ENCODE data around the gene ADAMTS14.

The ADAMTS14 gene

GRCh38 chr10:70744617-70745143, 72.4 kb downstream of the ADAMTS14 start:
- no peak overlapping the region for H3K27ac ChIP-seq

GRCh38 chr10:70745555-70745954, 73.2 kb downstream of the ADAMTS14 start:
- H3K27ac ChIP-seq = no peak overlapping the region
- H3K4me3 ChIP-seq = no peak overlapping the region

More at GRCh38 chr10:70744617-70745143, 72.4 kb downstream of the ADAMTS14 start:
- no peak overlapping the region for H3K4me3 ChIP-seq

GRCh38 chr10:70747192-70747965, 75.1 kb downstream of the ADAMTS14 start:
- no peak overlapping the region for H3K4me3 ChIP-seq
- no peak overlapping the region for H3K27ac ChIP-seq

DNA sequence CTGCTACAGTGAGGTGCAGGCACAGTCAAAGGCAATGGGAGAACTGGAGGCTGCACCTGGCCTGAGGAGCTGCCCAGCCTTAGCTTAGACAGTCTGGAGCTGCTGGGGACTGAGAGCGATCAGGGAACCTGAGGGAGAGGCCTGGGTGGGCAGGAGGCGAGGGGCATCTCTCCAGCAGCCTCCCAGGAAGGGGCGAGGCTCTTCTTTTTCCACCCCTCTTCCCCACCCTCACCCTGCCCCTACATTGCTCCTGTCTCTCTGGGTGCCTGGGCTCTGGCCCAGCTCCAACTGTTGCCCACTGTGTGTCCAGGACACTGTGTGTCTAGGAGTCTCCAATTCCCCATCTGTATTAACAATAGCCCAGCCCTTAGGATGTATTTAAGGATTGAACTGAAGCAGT, 76.0 kb downstream of the ADAMTS14 start:
- H3K27ac ChIP-seq = no peak overlapping the region
- no peak overlapping the region for H3K4me3 ChIP-seq

- Histone ChIP-seq H3K4me3 (no peak overlapping the region), H3K27ac (no peak overlapping the region)
Observed at GRCh38 chr10:70748801-70749573, 76.7 kb downstream of the ADAMTS14 start.

DNA sequence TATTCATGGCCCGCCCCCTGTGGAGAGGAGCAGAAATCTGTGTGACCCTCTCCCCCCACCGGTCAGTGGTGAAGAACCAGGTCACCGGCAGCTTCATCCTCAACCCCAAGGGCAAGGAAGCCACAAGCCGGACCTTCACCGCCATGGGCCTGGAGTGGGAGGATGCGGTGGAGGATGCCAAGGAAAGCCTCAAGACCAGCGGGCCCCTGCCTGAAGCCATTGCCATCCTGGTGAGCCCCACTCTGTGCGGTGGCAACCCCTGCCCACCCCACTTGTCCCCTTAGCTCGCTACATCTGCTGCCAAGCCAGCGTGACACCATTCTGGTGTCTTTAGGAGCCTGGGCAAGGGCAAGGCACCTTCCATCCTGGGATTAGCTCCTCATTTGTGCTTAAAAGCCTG, 77.5 kb downstream of the ADAMTS14 start:
- Histone ChIP-seq H3K4me3 (no peak overlapping the region), H3K27ac (no peak overlapping the region)

- Histone ChIP-seq H3K27ac (no peak overlapping the region), H3K4me3 (no peak overlapping the region)
Observed at GRCh38 chr10:70750156-70750703, 77.9 kb downstream of the ADAMTS14 start.

DNA sequence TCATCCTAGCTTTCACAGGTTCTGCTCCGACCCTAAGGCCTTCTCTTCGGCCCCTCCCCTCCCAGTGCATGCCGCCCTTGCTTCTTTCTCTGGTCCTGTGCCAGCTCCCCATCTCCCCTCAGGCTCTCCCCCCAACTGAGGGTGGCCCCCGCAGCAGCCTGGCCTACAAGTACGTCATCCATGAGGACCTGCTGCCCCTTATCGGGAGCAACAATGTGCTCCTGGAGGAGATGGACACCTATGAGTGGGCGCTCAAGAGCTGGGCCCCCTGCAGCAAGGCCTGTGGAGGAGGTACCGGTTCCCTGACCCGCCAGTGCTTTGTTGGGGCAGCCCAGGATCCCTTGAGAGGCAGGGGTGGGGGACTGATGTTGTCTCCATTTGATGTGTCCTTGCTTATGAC, 79.0 kb downstream of the ADAMTS14 start:
- H3K27ac ChIP-seq = no peak overlapping the region
- H3K4me3 ChIP-seq = no peak overlapping the region

- no peak overlapping the region for H3K4me3 ChIP-seq
- no peak overlapping the region for H3K27ac ChIP-seq
Observed at GRCh38 chr10:70751991-70752390, 79.7 kb downstream of the ADAMTS14 start.

DNA sequence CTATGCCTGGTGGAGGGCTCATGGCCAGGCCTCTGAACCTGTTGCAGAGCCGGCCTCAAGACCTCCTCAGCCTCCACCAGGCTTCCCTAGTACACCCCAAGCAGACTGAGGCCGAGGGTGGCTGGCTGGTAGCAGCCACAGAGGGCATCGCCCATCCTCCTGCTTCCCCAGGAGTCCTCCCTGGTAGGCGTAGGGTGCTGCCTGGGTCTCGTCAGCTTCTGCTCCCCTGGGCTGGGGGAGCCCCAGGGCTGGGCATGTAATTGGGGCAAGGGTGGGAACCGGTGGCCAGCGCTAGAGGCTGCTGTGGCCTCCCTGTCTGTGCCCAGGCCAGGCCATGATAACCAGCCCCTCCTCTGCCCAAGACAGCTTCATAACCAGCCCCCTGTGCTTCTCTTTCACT, 80.3 kb downstream of the ADAMTS14 start:
- no peak overlapping the region for H3K4me3 ChIP-seq
- H3K27ac ChIP-seq = no peak overlapping the region

GRCh38 chr10:70753026-70753663, 80.8 kb downstream of the ADAMTS14 start:
- Histone ChIP-seq H3K27ac (no peak overlapping the region), H3K4me3 (no peak overlapping the region)

DNA sequence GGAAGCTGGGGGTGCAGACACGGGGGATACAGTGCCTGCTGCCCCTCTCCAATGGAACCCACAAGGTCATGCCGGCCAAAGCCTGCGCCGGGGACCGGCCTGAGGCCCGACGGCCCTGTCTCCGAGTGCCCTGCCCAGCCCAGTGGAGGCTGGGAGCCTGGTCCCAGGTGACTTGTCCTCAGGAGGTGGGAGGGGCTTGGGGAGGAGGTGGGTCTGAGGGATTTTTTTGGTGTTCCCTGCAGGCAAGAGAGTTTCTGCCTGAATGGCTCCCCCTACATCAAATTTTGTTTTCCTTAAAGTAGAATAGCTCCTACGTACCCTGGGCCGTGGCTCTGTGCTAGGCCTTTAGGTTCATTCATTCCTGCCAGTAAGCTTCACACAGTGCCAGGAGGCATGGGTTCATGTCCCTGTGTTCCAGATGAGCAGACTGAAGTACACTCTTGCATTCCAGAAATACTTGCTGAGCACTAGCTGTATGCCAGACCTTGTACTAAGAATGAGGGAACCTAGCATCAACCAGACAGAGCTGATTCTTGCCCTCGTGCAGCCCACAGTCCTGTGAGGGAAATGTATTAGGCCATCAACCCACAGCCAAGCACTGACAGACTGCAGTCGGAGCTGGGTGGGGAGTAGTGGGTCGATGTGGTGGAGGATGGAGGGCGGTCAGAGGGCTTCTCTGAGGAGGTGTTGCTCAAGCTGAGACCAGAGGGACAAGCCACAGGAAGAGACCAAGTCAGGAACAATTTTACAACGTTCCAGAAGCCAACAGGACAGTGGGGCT, 81.7 kb downstream of the ADAMTS14 start:
- no peak overlapping the region for H3K4me3 ChIP-seq
- H3K27ac ChIP-seq = no peak overlapping the region

DNA sequence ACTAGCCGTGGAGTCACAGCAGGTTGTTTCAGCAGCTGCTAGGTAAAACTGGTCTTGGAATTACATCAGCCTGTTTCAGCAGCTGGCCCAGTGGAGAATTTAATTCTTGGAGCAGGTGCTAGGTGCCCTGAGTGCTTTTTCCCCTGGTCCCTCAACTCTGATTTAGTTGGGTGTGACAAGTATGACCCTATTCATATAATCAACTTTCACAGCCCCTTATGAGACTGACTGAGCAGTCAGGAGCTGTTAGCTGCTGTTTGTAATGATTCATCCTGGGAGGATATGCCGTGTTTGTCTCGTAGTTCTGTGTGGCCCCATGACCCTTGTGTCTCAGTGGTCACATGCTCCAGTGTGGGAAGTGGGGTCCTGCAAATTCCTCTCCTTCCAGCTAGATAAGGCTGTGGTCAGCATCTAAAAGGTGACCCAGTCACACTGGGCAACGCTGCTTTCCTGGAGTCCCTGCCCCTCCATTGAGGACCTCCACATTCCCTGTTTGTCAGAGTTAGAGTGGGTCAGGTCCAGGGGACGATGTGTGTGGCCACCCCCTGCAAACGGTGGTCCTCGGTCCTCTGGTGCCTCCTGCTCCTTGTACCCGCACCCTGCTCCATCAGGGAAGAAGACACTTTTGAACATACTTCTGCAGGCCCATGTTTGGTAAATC, 84.5 kb downstream of the ADAMTS14 start:
- Histone ChIP-seq H3K27ac (no peak overlapping the region), H3K4me3 (no peak overlapping the region)

GRCh38 chr10:70757856-70758255, 85.5 kb downstream of the ADAMTS14 start:
- Histone ChIP-seq H3K4me3 (no peak overlapping the region), H3K27ac (no peak overlapping the region)

DNA sequence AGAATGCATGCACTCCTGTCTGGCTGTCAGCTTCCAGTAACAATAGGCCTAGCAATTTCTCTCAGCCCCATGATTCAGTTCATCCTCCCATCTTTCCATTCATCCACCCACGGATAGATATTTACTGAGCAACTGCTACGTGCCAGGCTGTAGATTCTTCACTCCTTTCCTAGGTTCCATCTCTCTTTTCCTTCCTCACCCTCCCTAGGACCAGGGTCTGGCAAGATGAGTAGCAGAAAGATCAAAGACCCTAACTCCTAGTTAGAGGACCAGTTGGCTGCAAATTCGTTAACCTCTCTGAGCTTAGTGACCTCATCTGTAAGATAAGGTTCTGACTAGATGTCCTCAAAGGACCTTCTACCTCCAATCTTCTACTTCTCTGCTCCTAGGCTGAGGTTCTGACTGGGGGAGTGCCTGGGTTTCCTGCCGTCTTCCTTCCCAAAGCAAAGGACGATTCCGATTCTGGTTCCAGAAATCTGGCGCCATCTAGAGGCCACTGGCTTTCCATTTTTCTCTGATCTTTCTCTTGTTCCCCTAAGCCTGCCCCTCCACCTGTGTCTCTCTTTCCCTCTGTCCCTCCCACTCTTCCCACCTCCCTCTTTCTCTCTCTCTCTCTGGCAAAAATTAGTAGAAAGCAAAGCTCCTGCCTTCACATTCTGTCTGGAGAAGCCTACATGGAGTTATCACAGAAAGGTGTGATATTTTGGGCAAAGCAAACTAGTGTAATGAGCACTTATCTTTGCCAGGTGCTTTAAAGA, 86.6 kb downstream of the ADAMTS14 start:
- Histone ChIP-seq H3K4me3 (no peak overlapping the region), H3K27ac (no peak overlapping the region)

GRCh38 chr10:70759781-70760180, 87.5 kb downstream of the ADAMTS14 start:
- no peak overlapping the region for H3K4me3 ChIP-seq
- no peak overlapping the region for H3K27ac ChIP-seq

- no peak overlapping the region for H3K27ac ChIP-seq
Observed at GRCh38 chr10:70760271-70760787, 88.0 kb downstream of the ADAMTS14 start.

GRCh38 chr10:70761031-70761601, 88.8 kb downstream of the ADAMTS14 start:
- Histone ChIP-seq H3K4me3 (no peak overlapping the region), H3K27ac (no peak overlapping the region)

More at GRCh38 chr10:70760271-70760787, 88.0 kb downstream of the ADAMTS14 start:
- H3K4me3 ChIP-seq = no peak overlapping the region

All from skin epidermis (tissue), 12 donors.